HG03378 (cell line): ENCODE data around the gene FOXP1.

Source experiments
- ATAC-seq: cut with Tn5 transposase; IDR thresholded peaks from one replicate; pipeline ENCODE4 v1.9.1; 2021; ENCODE audit warnings: mild to moderate bottlenecking, moderate library complexity; ENCODE audit not compliant: unreplicated experiment

The FOXP1 gene

DNA sequence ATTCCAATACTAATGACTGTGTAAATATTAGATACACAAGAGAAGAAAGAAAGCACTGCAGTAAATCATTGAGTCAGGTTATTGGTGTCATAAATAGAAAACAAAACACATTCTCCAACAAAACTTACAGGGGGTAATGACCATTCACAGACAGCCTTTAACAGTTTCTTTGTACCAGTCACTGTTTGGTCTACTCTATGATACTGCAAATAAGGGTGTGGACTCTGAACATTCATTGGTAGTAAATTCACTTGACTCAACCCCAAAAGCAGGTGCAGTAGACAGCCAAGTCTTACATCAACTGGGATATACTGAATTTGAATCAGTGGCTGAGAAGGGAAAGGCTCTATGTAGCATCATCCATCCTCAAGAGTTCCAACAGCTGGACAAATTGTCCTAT, 463.5 kb downstream of the FOXP1 start:
- ATAC-seq, result no peak

GRCh38 chr3:71119171-71119570, 464.4 kb downstream of the FOXP1 start:
- ATAC-seq, result no peak

- ATAC-seq, result no peak
Measured at GRCh38 chr3:71118436-71118835, 465.1 kb downstream of the FOXP1 start.

- ATAC-seq, result no peak
Measured at GRCh38 chr3:71117572-71118247, 465.8 kb downstream of the FOXP1 start.

DNA sequence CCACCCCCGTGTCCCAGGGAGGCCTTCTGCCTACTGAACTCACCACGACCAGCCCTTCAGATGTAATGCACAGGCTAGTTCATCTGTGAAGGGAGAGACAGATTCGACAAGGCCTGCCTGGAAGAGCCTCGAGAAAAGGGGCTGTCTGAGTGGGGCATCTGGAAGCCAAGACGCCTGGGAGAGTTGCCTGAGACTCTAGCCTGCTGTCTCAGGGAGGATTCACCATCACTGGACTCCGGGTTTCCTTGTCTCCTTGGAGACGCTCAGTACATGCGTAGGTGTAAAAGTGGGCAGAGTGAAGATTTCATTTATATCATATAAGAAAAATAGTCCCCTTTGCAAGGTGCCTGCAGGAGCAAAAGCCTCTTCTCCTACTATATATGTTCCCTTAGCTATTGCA, 468.9 kb downstream of the FOXP1 start:
- no peak for ATAC-seq

DNA sequence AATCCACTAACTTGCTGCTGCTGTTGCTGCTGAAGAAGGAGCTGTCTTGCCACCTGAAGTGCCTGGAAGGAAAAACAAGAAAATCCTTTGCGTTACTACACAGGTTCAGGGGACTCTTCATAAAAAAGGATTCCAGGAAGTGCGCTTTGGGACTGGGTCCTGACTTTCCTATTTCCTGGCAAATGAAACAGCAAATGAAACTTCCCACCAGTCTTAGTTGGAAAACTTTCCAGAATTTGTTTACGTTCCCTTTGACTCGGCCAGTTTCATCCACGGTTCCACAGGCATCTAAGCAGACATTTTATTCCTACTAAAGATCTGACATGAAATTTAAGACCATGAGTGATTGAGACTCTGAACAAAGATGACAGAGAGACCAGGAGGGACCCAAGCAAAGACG, 471.0 kb downstream of the FOXP1 start:
- ATAC-seq, result no peak

GRCh38 chr3:71111784-71112440, 471.6 kb downstream of the FOXP1 start:
- no peak for ATAC-seq

- ATAC-seq, result no peak
Measured at GRCh38 chr3:71110385-71111222, 472.9 kb downstream of the FOXP1 start.

GRCh38 chr3:71109977-71110285, 473.6 kb downstream of the FOXP1 start:
- no peak for ATAC-seq

DNA sequence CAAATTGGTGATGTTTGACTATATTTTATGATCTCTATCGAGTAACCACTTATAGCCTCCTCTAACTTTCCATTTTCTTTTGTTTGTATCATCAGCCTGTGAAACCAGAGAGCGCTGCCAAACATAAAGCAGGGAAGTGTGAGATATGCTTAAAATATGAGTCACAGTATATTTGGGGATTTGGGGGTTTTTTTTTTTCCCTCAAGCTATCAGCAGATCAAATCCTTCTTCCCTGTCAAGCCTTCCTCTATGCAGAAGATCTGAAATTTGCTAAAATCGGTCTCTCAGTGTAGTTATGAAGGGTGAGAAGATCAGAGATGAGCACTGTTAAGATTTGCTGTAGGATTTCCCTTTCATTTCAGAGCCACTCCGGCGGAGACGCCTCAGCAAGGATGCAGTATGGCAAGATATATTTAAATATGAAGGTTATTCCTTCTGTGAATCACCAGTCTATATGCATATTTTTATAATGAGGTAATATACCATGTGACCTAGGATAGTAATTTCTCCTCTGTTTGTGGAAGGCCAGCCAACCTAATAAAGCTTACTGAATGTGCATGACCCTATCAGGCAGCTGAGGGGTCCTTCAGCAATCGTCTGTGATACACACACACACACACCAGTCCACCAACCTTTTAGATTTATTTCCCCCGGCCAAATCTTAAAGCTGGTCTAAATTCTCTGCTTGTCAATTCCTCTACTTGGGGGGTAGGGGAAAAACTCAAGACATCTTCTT, 474.1 kb downstream of the FOXP1 start:
- no peak for ATAC-seq

DNA sequence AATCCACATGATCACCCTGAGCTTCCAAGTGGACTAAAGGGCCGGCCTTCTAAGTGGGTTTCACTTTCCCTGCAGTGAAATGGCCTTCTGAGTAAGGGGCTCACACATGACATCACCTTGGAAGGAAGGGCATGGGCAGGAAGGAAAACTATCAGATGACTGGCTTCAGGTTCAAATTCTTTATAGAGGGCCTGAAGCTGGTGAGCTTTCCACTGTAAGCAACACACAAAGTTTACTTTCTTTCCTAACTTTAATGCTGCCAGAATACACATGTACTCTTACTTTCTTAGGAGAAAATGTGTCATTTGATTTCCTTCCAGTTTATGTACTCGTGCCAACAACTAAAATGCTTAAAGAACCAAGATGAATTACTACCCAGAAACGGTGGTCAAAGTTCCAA, 475.6 kb downstream of the FOXP1 start:
- ATAC-seq, result no peak

DNA sequence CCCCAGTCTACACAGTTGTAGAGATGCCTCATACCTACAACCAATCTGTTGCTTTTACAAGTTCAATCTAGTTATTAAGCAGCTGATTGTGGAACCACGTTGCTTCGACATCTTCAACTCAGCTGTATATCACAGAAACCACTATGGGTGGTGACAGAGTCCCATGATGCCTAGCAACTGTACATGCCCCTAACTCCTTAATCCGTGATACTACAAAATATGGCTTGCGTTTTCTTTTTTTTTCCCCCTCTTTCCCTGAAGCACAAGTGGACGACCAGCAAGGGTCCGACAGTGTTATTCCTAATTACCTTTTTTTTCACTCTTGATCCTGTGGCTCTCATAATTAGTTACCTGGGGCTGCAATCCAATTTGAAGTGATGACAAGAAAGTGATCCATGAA, 478.6 kb downstream of the FOXP1 start:
- ATAC-seq, result no peak

DNA sequence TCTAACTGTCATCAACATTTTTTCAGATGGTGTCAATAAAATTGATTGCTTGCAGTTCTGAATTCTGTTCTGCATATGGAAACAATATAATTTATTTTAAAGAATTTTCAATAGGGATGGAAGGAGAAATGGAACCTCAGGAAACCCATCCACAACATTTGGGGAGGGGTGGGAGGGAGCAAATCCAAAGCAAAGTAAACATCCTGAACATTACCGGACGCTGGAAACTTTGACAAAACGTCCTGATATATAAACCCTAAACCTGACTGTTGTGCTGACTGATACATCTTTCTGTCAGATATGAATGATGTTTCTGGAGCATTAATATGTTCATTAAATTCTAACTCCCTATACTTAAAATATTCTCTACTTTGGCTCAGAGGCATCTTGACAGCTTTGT, 479.0 kb downstream of the FOXP1 start:
- ATAC-seq, result no peak

DNA sequence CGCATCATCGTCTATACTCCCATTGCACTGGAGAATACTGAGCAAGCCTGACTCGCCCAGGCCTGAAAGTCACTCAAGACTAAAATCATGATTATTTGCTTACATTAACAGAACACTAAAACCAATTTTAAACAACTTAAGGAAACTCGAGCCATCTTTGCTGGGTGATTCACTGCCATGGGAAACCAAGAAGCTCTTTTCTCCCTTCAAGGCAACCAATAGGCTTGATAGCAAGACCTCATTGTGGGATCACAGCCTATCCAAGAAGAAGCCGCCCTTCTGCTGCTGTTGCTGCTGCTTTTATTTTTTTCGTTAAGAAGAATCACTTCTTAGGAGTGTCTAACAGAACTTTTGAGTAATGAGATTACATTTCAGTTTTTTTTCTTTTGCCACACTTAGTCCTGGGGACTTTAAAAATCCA, 479.4 kb downstream of the FOXP1 start:
- ATAC-seq, result no peak

DNA sequence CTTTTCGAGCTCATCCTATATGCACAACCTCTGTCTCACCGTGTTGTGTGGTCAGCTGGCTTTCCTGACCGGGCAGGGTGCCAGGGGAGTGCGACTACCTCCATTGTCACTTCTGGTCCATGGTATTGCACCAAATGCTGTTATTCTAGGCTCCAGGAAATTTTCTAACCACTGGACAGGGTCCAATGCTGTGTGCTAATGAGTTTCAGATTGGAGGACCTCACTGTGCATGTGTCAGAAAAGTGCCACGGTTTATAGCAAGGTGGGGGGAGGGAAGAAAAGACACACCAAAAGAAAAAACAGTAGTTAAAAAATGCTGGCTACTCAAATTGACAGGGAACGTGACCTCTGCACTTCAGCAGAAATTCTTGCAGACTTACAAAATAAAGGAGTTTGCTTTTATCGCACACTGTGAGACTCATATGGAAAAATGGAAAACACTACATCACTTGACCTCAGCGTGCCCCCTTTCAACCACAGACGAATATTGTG, 480.1 kb downstream of the FOXP1 start:
- ATAC-seq, result no peak

- no peak for ATAC-seq
Measured at GRCh38 chr3:71102111-71102983, 481.2 kb downstream of the FOXP1 start.

DNA sequence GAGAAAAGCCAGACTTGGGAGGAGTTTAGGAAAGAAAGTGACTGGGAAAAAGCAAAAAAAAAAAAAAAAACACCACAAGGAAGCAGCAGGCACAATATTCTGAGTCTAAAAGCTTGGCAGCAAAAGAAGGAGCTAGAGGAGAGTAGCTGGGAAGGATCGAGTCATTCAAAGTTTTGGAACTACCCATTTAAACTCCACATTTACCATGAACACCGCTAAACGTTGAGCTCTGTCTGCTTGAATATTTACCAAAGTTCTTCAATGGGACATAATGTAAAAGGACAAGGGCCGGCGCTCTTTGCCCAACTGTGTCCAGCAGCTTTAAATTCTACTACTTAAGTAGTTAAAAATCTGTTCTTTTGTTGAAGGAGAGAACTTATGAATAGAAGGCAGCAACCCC, 481.9 kb downstream of the FOXP1 start:
- no peak for ATAC-seq

DNA sequence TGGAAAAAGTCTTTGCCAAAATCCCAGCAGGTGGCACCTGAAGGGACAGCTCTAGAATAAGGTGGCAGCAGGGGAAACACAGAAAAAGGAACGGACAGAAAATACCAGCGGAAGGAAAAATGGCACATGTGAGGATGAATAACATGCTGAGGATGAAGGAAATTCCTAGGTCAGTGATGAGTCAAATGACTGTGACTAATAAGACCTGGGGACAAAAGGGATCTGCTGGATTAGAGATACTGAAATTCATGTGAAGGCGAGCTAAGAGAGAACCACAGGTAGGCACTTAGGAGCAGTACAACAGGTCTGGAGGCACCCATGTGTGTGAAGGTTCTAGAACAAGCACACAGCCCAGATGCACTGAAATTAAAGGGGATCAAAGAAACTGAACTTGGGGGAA, 482.5 kb downstream of the FOXP1 start:
- ATAC-seq, result no peak

DNA sequence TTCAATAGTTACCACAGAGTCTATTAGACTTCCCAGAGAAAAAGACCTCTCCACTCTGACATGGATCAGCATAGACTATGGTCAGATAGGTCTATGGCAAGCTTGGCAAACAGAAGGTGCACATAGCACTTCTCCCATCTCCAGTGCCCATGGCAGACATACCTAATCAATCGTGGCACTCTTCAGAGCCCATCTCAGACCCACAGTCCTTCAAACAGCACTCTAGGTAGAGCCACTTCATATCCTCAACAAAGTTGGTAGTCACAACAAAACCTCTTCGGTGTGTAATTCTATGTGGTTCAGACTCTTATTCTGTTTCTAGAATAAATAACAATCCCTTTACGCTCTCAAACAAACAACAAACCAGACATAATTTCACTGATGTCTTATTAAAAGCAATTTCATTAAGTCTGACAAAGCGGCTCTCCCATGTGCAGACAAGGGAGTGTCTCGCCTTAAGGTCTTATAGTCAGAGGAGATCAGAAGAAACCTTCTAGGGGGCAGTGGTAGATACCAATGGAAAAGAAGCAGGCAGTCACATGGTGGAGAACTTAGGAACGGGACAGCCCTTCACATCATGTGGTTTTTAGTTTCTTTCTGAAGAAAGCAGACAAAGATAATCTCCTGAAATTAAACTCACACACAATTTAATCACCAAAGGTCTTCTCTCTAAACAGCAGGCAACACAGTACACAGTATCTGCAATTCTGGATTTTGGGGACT, 483.4 kb downstream of the FOXP1 start:
- no peak for ATAC-seq

- no peak for ATAC-seq
Measured at GRCh38 chr3:71097557-71097956, 486.0 kb downstream of the FOXP1 start.
